Stomach (tissue), 4 donors: Measurements from ENCODE around the gene RASD1.

Source experiments
- POLR2A ChIP-seq, 4 donors: fragments of 450-650 bp; IDR thresholded peaks; one replicate each; pipeline ENCODE4 v1.6.1; 2016; ENCODE audit warnings: antibody characterized with exemption in 4 of 4, control low read depth in 2 of 4, mild to moderate bottlenecking in 1 of 4, moderate library complexity in 1 of 4
- TF ChIP-seq, protein P1 (sequence below), 7 experiments: fragments of 450-650 bp in 4 of 7; fragments of 200-600 bp in 3 of 7; sonication (generic) in 3 of 7; IDR thresholded peaks; one replicate each; pipeline ENCODE4 v1.5.1; 2016 to 2019; ENCODE audit warnings: antibody characterized with exemption in 7 of 7, control low read depth in 2 of 7, mild to moderate bottlenecking in 1 of 7

DNA sequence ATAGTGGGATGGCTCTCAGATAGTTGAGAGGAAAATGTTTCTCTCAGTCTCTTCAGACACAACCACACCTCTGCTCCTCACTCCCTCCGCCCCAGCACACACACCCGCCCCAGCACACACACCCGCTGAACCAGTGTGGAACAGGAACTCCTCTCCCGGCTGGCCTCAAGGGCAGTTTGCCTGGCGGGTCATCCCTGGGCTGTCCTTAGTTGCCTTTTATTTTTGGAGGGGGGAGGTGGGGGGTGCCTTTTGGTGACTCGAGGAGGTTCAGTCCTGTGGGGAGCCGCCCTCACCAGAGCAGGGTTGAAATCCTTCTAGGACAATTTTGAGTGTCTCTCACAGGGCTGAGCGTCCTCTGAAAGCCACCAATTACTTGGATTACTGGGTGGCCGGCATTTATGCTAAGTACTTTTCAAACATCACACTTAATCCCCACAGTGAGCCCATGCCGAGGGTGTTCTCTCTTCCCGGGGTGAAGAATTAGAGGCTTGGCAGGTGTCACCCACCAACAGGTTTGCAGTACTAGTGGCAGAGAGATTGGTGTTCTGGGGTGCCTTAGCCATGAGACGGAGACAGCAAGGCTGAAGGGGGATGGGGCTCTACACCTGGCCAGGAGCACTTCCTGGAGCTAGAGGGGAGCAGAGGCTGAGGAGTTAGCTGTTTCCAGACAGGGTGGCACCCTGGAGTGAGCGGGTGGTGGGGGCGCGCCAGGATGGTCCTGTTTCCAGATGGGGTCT lies 2.8 kb downstream of the RASD1 start:
- TF ChIP-seq, protein P1, sequence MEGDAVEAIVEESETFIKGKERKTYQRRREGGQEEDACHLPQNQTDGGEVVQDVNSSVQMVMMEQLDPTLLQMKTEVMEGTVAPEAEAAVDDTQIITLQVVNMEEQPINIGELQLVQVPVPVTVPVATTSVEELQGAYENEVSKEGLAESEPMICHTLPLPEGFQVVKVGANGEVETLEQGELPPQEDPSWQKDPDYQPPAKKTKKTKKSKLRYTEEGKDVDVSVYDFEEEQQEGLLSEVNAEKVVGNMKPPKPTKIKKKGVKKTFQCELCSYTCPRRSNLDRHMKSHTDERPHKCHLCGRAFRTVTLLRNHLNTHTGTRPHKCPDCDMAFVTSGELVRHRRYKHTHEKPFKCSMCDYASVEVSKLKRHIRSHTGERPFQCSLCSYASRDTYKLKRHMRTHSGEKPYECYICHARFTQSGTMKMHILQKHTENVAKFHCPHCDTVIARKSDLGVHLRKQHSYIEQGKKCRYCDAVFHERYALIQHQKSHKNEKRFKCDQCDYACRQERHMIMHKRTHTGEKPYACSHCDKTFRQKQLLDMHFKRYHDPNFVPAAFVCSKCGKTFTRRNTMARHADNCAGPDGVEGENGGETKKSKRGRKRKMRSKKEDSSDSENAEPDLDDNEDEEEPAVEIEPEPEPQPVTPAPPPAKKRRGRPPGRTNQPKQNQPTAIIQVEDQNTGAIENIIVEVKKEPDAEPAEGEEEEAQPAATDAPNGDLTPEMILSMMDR (IDR thresholded peaks at IDR 0.05): no peak
- TF ChIP-seq POLR2A (IDR thresholded peaks at IDR 0.05): no peak
